ENCODE results near the gene LAMB4.

Gene LAMB4

GRCh38 chr7:108140671-108141070 lies 10.5 kb upstream of the LAMB4 start:
- no peak for DNase-seq

- no peak for DNase-seq
Observed at GRCh38 chr7:108138911-108139310, 8.8 kb upstream of the LAMB4 start.

- no peak for DNase-seq
Observed at GRCh38 chr7:108137993-108138392, 7.8 kb upstream of the LAMB4 start.

DNA sequence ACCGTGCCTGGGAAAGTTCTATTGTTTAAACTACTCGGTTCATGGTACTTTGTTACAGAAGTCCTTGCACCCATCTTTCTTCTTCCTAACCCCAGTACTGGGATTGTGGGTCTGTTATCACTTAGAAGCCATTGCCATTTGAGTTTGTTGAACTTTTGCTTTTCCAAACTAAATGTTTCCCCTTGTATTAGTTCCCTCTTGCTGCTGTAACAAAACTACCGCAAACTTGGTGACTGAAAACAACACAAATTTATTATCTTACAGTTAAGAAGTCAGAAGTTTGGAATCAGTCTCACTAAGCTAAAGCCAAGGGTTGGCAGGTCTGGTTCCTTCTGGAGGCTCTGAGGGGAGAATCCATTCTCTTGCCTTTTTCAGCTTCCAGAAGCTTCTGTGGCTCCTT lies 6.9 kb upstream of the LAMB4 start:
- no peak for DNase-seq

DNA sequence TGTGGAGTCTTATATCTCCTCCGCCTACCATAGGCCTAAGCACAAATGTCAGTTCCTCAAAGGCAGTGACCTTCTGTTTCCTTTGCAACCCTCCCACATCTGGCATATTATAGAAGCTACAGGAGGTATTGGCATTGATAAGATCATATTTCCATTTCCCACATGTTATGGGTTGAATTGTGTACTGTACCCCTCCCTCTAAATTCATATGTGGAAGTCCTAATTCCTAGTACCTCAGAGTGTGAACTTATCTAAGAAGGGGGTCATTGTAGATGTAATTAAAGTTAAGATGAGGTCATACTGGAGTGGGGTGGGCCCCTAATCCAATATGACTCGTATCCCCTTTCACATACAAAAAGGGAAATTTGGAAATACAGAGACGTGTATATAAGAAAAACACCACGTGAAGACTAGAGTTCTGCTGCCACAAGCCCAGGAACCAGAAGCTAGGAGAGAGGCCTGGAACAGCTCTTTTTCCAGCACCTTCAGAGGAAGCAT lies 6.1 kb upstream of the LAMB4 start:
- no peak for DNase-seq

DNA sequence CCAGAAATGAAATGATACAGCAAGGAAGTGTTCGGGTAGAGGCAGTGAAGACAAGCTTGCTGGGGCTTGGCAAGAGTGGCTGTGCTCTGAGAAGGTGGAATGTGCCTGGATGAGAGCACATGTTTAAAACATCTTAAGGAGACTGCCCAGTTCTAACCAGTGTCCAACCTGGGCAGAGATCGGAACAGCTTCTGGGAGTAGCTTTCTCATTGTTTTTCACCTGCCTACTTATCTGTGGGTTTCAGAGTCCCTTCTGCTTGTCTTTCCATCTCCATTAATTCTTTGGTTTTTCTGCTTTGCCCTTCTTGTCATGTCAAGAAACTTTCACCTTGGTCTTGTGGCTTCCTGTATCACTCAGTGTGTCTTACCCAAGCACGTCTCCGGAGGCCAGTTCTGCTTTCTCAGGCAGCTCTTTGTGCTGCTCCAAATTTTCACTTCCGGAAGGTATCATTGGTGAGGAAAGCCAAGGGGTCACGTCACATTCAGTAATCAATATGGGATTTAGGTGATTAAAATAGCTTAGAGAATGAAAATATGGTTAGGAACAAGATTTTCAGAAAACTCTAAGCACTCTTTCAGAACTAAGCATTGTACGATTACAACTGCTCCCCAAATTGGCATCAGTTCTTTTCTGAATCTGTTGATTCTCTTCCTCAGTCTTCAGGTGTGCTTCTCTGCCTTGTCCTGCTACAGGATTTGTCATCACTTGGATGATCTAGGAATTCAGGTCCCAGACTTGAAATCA lies 5.5 kb upstream of the LAMB4 start:
- no peak for DNase-seq

DNA sequence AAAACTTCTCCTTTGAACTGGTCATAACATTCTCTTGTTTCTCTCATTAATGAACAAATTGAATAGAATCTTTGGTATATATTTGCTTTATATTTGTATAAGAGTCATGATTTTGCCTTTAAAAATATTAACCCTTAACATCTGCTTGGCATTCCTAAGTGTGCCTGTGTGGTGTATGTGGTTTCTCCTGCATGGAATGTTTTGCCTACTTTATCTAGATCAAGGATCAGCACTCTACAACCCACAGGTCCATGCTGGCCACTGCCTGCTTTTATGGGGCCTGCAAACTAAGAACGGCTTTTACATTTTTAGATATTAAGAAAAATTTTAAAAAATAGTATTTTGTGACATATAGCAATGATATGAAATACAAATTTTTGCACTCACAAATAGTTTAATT lies 4.3 kb upstream of the LAMB4 start:
- DNase-seq: no peak

DNA sequence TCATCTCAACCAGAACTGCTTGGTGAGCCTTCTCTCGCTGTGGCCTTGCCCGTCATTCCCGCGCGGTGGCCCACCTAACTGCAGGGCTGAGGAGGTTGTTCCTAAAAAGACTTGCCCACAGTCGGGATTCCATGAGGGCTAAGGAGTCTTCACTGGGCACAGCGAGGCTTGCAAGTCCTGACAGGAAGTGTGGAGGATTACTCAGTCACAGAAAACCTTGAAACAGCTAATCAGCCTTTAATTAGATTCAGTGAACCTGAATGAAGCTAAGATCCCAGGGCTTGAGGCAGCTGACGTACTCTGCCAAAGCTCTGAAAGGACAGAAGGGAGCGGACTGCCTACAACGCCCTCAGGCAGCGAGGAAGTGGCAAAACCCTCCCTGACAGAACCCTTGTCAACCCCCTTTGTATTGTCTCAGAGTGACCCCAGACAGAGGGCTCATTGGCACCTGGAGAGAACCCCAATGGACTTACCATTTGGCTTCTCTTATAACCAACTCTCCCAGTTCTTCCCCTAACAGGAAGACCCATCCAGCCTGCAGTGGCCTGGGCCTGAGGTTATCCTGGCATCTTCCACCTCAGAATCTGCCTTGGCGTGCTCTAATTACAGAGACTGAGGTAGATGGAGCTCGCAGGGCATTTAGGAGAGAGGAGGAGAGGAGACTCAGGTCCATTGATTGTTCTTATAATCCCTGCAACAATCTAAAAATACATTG lies 2.5 kb upstream of the LAMB4 start:
- DNase-seq: no peak

DNA sequence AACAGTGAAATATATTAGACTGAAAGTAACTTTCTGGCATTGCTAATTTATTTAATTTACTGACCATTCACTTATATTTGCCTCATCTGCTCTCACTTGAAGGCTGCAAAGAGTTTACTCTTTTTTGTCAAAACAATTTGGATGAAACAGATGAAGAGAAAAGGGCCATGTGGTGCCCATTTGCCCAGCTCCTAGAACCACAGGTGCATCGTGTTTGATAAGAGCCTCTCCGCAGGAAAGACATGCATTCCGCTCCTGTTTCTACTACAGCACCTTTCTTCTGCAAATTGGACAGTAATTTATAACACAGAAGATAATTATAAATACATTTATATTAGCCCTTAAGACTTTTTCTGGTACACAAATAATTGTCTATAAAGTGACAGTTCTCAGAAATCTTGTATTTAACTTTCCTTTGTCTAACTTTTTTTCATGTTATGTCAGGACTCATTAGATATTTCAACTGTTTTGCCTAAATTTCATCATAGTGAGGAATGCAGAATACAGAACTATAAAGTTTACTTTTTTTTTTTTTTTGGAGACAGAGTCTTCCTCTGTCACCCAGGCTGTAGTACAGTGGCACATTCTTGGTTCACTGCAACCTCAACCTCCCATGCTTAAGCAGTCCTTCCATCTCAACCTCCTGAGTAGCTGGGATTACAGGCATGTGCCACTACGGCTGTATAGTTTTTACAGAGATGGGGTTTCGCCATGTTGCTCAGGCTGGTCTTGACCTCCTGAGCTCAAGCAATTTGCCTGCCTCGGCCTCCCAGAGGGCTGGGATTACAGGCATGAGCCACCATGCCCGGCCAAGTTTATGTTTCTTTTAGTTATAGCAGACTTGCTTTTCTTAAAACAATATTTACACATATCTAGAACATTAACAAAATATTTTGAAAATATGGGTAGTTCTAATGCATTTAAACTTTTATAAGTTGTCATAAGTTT lies 869 bp downstream of the LAMB4 start:
- DNase-seq: no peak

GRCh38 chr7:108128514-108128913 lies 1.6 kb downstream of the LAMB4 start:
- DNase-seq: no peak

DNA sequence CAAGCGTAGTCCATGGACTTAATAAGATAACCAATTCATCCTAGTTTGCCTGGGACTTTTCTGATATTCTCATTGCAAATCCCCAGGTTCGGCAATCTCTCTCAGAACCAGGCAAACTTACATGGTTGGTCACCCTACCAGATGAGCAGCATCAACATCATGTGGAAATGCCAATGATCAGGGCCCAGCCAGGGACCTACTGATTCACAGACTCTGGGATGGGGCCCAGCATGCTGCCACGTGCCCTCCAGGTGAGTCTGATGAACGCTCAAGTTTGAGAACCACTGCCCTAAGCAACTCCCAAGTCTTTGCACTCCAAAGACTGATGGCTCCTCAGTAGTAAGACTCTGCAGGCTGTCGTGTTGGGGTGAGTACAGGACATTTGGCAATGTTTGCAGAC lies 2.7 kb downstream of the LAMB4 start:
- DNase-seq: no peak

- no peak for DNase-seq
Observed at GRCh38 chr7:108124820-108125219, 5.3 kb downstream of the LAMB4 start.

DNA sequence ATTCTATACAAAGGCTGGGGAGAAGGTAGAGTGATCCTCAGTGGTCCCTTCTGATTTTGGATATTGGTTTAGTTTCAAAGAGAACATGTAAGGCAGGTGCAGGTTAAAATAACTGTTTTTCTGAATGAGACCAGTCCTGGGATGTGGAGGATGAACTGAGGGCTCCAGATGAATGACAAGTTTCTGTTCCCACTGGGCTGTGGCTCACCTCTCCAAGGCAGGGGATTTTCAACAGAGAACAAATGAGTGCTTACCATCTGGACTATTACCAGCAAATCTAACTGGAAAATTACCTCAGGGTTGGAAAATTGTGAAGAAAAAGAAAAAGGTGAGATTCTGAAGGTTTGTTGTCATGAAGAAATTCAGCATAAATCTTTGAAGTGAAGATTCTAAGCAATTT lies 8.0 kb downstream of the LAMB4 start:
- no peak for DNase-seq

DNA sequence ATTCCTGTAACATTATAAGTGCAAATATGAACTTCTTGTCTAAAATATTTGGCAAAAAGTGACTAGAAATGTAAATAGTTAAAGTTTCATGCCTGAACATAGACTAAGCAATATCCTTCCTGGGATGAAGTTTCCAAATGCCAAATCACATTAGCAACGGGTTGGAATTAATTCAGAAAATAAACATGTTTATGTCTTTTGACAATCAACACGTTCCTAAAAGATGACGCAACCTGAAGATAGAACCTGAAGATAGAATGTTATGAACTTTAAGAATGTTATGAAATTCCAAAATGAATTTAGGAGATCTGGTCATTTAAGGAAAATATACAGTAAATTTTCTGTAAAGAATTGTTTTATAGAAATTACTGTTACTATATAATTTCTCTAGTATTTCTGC lies 9.2 kb downstream of the LAMB4 start:
- no peak for DNase-seq

GRCh38 chr7:108120196-108120595 lies 10.0 kb downstream of the LAMB4 start:
- DNase-seq: no peak

DNA sequence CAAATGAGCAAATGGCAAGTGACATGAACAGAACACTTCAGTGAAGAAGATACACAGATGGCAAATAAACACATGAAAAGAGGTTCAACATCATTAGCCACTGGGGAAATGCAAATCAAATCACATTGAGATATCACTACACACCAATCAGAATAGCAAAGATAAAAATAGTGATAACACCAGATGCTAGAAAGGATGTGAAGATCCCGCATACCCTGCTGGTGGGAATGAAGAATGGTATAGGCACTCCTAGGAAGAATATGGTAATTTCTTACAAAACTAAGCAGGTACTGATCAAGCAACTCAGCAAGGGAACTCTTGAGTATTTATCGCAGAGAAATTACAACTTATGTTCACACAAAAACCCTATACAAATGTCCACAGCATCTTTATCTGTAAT lies 11.2 kb downstream of the LAMB4 start:
- DNase-seq: no peak

GRCh38 chr7:108114117-108114841 lies 15.9 kb downstream of the LAMB4 start:
- no peak for DNase-seq

DNA sequence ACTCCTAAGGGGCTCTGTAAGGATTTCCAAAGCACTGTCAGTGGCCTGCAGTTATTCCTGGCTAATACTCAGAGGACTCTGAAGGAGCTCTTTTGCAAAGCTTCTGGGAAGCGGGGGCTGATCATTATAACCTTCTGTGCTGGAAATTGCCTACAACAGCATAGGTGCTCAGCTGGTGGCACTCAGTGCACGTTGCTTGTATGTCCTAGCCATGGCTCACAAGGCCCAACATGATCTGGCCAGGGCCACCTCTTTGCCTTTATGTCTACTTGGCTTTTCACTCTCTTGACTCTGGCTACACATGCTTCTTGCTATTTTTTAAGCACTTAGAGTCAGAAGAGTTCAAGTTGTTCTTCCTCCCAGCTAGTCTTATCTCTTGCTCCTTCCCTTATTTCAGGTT lies 17.5 kb downstream of the LAMB4 start:
- no peak for DNase-seq

- no peak for DNase-seq
Observed at GRCh38 chr7:108109221-108109908, 20.8 kb downstream of the LAMB4 start.

GRCh38 chr7:108108131-108108530 lies 22.0 kb downstream of the LAMB4 start:
- no peak for DNase-seq

DNA sequence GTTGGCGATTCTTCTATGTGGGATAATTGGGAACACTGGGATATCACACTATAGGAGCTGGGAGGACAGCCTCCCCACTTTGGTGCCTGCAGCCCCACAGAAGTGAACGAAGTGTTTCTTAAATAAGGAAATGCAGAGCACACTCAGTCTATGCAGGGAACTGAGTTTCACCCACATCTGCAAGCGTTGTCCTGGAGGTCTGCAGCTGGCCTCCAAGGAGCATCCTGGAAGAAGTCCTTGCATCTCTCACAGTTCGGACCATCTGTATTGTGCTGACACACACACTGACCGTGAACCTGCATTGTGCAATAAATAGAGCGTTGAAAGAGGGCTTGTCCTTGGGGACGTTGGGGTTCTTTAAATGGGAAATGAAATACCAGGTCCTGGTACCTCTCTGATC lies 25.8 kb downstream of the LAMB4 start:
- DNase-seq: no peak

Data from NCI-H446 (cell line).